Measurements from ENCODE around the gene PDE4D. TPM values are rescaled to one million over a fixed set of nuclear protein-coding genes. Genes with fewer than 3 reads are reported as not detected.

The PDE4D gene
- total and polyA plus RNA-seq, 3 experiments from 2014 or later = 5.6 to 18.3 (median 17.7) TPM

GRCh38 chr5:59158637-59159391 lies 734.7 kb downstream of the PDE4D start:
- H3K36me3 Mint-ChIP-seq = no peaks in the 10 kb centered on the region
- H3K9me3 Mint-ChIP-seq = no peaks in the 10 kb centered on the region
- Histone ChIP-seq H3K27me3 (ENCODE audit: insufficient read depth, low read length, poor library complexity, severe bottlenecking) (no peaks in the 10 kb centered on the region), H3K36me3 (ENCODE audit: insufficient read depth, low read length) (no peaks in the 10 kb centered on the region), H3K4me1 (ENCODE audit: insufficient read depth, low read length) (peaks cover 9% of the 10 kb centered on the region), H3K27ac (ENCODE audit: low read depth, low read length) (no peak overlapping the region), H3K9me3 (ENCODE audit: low read length) (no peaks in the 10 kb centered on the region), H3K4me3 (ENCODE audit: low read length) (no peak overlapping the region)
- peaks cover 0 to 10% (median 0%) of the 10 kb centered on the region in 3 donors for H3K4me1 Mint-ChIP-seq
- no peak overlapping the region for H3K4me3 Mint-ChIP-seq
- H3K27ac Mint-ChIP-seq = no peak overlapping the region
- POLR2A ChIA-PET = no interaction called here
- DNase-seq = no peak
- CTCF ChIA-PET = no interaction called here
- no peaks in the 10 kb centered on the region for H3K27me3 Mint-ChIP-seq

GRCh38 chr5:59158165-59158564 lies 735.4 kb downstream of the PDE4D start:
- Histone ChIP-seq H3K4me3 (ENCODE audit: low read length) (no peak overlapping the region), H3K27ac (ENCODE audit: low read depth, low read length) (no peak overlapping the region), H3K36me3 (ENCODE audit: insufficient read depth, low read length) (no peaks in the 10 kb centered on the region), H3K27me3 (ENCODE audit: insufficient read depth, low read length, poor library complexity, severe bottlenecking) (no peaks in the 10 kb centered on the region), H3K9me3 (ENCODE audit: low read length) (no peaks in the 10 kb centered on the region), H3K4me1 (ENCODE audit: insufficient read depth, low read length) (peaks cover 12% of the 10 kb centered on the region)
- H3K27me3 Mint-ChIP-seq = no peaks in the 10 kb centered on the region
- H3K27ac Mint-ChIP-seq = no peak overlapping the region
- H3K4me1 Mint-ChIP-seq = peaks cover 0 to 10% (median 0%) of the 10 kb centered on the region in 3 donors
- ChIA-PET POLR2A (no interaction called here), CTCF (no interaction called here)
- no peak for DNase-seq
- H3K9me3 Mint-ChIP-seq = no peaks in the 10 kb centered on the region
- no peaks in the 10 kb centered on the region for H3K36me3 Mint-ChIP-seq
- no peak overlapping the region for H3K4me3 Mint-ChIP-seq

- Histone ChIP-seq H3K4me1 (ENCODE audit: insufficient read depth, low read length) (peaks cover 17% of the 10 kb centered on the region), H3K27me3 (ENCODE audit: insufficient read depth, low read length, poor library complexity, severe bottlenecking) (no peaks in the 10 kb centered on the region), H3K4me3 (ENCODE audit: low read length) (no peak overlapping the region), H3K27ac (ENCODE audit: low read depth, low read length) (no peak overlapping the region), H3K36me3 (ENCODE audit: insufficient read depth, low read length) (no peaks in the 10 kb centered on the region), H3K9me3 (ENCODE audit: low read length) (no peaks in the 10 kb centered on the region)
- no peak overlapping the region for H3K27ac Mint-ChIP-seq
- no peak for DNase-seq
- POLR2A ChIA-PET = interaction anchor here (0.6 kb wide), 1 partner anchor 139 kb away, joined by 3 read pairs; no protein-coding TSS in a partner anchor
- no peaks in the 10 kb centered on the region for H3K36me3 Mint-ChIP-seq
- H3K9me3 Mint-ChIP-seq = no peaks in the 10 kb centered on the region
- CTCF ChIA-PET = interaction anchor here (1.7 kb wide), 1 partner anchor 266 kb away, joined by 3 read pairs; no protein-coding TSS in a partner anchor
- H3K4me1 Mint-ChIP-seq = peaks cover 0 to 10% (median 5%) of the 10 kb centered on the region in 3 donors
- H3K4me3 Mint-ChIP-seq = no peak overlapping the region
- no peaks in the 10 kb centered on the region for H3K27me3 Mint-ChIP-seq
Measured at GRCh38 chr5:59157068-59157467, 736.5 kb downstream of the PDE4D start.

GRCh38 chr5:59152701-59153245 lies 740.8 kb downstream of the PDE4D start:
- ChIA-PET CTCF (interaction anchor here (1.6 kb wide), 1 partner anchor 26 kb away, joined by 4 read pairs; no protein-coding TSS in a partner anchor), POLR2A (no interaction called here)
- DNase-seq = no peak
- Mint-ChIP-seq H3K27me3 (no peaks in the 10 kb centered on the region), H3K4me1 (peaks cover 0 to 12% (median 9%) of the 10 kb centered on the region in 3 donors), H3K4me3 (peak overlapping the region in 2 of 7 donors; percentile 5 to 32), H3K27ac (peak overlapping the region in 3 of 8 donors; percentile 60 to 91 (median 72)), H3K9me3 (no peaks in the 10 kb centered on the region), H3K36me3 (no peaks in the 10 kb centered on the region)
- H3K4me3 ChIP-seq (ENCODE audit: low read length) = no peak overlapping the region
- H3K4me1 ChIP-seq (ENCODE audit: insufficient read depth, low read length) = peaks cover 10% of the 10 kb centered on the region
- no peak overlapping the region for H3K27ac ChIP-seq (ENCODE audit: low read depth, low read length)
- no peaks in the 10 kb centered on the region for H3K27me3 ChIP-seq (ENCODE audit: insufficient read depth, low read length, poor library complexity, severe bottlenecking)
- no peaks in the 10 kb centered on the region for H3K36me3 ChIP-seq (ENCODE audit: insufficient read depth, low read length)
- H3K9me3 ChIP-seq (ENCODE audit: low read length) = no peaks in the 10 kb centered on the region

- peak overlapping the region in 4 of 8 donors; percentile 0 to 77 (median 32) for H3K27ac Mint-ChIP-seq
Measured at GRCh38 chr5:59151162-59151889, 742.2 kb downstream of the PDE4D start.

GRCh38 chr5:59149827-59150226 lies 743.7 kb downstream of the PDE4D start:
- Histone ChIP-seq H3K4me1 (ENCODE audit: insufficient read depth, low read length) (peaks cover 10% of the 10 kb centered on the region), H3K9me3 (ENCODE audit: low read length) (no peaks in the 10 kb centered on the region), H3K4me3 (ENCODE audit: low read length) (no peak overlapping the region), H3K36me3 (ENCODE audit: insufficient read depth, low read length) (no peaks in the 10 kb centered on the region), H3K27ac (ENCODE audit: low read depth, low read length) (no peak overlapping the region), H3K27me3 (ENCODE audit: insufficient read depth, low read length, poor library complexity, severe bottlenecking) (no peaks in the 10 kb centered on the region)
- no peaks in the 10 kb centered on the region for H3K9me3 Mint-ChIP-seq
- no peaks in the 10 kb centered on the region for H3K36me3 Mint-ChIP-seq
- no peak overlapping the region for H3K4me3 Mint-ChIP-seq
- DNase-seq = no peak
- no peaks in the 10 kb centered on the region for H3K27me3 Mint-ChIP-seq
- ChIA-PET CTCF (no interaction called here), POLR2A (no interaction called here)
- peaks cover 0 to 12% (median 9%) of the 10 kb centered on the region in 3 donors for H3K4me1 Mint-ChIP-seq
- peak overlapping the region in 3 of 8 donors; percentile 3 to 36 (median 28) for H3K27ac Mint-ChIP-seq

More at GRCh38 chr5:59151162-59151889, 742.2 kb downstream of the PDE4D start:
- Histone ChIP-seq H3K27me3 (ENCODE audit: insufficient read depth, low read length, poor library complexity, severe bottlenecking) (no peaks in the 10 kb centered on the region), H3K9me3 (ENCODE audit: low read length) (no peaks in the 10 kb centered on the region), H3K4me1 (ENCODE audit: insufficient read depth, low read length) (peaks cover 10% of the 10 kb centered on the region), H3K27ac (ENCODE audit: low read depth, low read length) (no peak overlapping the region), H3K4me3 (ENCODE audit: low read length) (no peak overlapping the region), H3K36me3 (ENCODE audit: insufficient read depth, low read length) (no peaks in the 10 kb centered on the region)
- POLR2A ChIA-PET = no interaction called here
- Mint-ChIP-seq H3K9me3 (no peaks in the 10 kb centered on the region), H3K36me3 (no peaks in the 10 kb centered on the region), H3K27me3 (no peaks in the 10 kb centered on the region), H3K4me1 (peaks cover 0 to 12% (median 9%) of the 10 kb centered on the region in 3 donors), H3K4me3 (peak overlapping the region in 1 of 7 donors; percentile 40)
- DNase-seq = no peak
- CTCF ChIA-PET = interaction anchor here (0.7 to 1.6 kb wide), 4 partner anchors 22 to 119 kb away, joined by 4 to 5 read pairs (median 4); no protein-coding TSS in a partner anchor

GRCh38 chr5:59149271-59149670 lies 744.3 kb downstream of the PDE4D start:
- no peaks in the 10 kb centered on the region for H3K9me3 Mint-ChIP-seq
- no peaks in the 10 kb centered on the region for H3K27me3 Mint-ChIP-seq
- no peak overlapping the region for H3K27ac Mint-ChIP-seq
- H3K36me3 Mint-ChIP-seq = no peaks in the 10 kb centered on the region
- ChIA-PET CTCF (interaction anchor here (0.9 kb wide), 1 partner anchor 23 kb away, joined by 3 read pairs; no protein-coding TSS in a partner anchor), POLR2A (no interaction called here)
- peaks cover 0 to 12% (median 9%) of the 10 kb centered on the region in 3 donors for H3K4me1 Mint-ChIP-seq
- no peak overlapping the region for H3K27ac ChIP-seq (ENCODE audit: low read depth, low read length)
- no peak for DNase-seq
- H3K4me1 ChIP-seq (ENCODE audit: insufficient read depth, low read length) = peaks cover 10% of the 10 kb centered on the region
- H3K4me3 Mint-ChIP-seq = no peak overlapping the region
- no peaks in the 10 kb centered on the region for H3K27me3 ChIP-seq (ENCODE audit: insufficient read depth, low read length, poor library complexity, severe bottlenecking)
- no peak overlapping the region for H3K4me3 ChIP-seq (ENCODE audit: low read length)
- no peaks in the 10 kb centered on the region for H3K36me3 ChIP-seq (ENCODE audit: insufficient read depth, low read length)
- H3K9me3 ChIP-seq (ENCODE audit: low read length) = no peaks in the 10 kb centered on the region
